ENCODE data around the gene DAPK1.
"Not testable (repeated sequence)": the region's sequence is repeated elsewhere in the genome, so short reads cannot be mapped to it uniquely, and the experiment has no call there.

Gene DAPK1

DNA sequence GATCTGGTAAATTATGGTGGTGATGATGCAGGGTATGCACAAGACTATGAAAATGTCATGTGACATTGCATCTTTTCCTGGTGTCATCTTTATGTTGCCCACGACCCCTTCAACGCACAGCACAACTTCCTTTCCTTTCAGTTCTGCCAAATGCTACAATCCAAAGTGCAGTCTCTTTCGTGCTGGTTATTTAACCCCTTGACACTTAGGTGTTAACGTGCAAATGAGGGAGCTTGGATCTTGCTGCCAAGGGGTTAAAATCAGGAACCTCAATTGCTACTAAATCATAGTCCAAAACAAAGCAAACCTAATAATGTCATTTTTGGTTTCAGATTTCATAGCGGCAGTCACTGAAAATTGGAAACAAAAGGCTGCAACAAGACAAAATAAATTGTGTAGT, 244.2 kb downstream of the DAPK1 start:
- DNase-seq (ENCODE audit: low spot score): no peak

DNA sequence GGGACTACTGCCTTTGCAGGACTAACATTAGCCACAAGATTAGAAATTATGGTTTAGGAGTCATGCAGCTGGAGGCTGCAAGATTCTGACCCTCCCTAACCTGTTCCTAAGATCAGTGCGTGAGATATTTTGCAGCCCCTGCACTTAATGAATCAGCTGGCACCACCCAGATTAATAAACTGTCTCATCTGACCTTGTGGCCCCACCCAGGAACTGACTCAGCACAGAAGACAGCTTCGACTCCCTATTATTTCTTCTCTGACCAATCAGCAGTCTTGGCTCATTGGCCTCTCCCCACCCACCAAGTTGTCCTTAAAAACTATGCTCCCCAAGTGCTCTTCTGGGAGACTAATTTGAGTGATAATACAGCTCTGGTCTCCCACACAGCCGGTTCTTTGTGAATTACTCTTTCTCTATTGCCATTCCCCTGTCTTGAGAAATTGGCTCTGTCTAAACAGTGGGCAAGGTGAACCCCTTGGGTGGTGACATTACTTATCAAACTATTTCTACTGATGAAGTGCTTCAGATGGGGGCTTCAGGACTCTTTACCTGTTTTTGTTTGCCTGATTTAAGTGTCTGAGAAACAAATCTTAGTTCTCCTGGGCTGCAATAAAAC, 245.3 kb downstream of the DAPK1 start:
- DNase-seq (ENCODE audit: low spot score): no peak

DNA sequence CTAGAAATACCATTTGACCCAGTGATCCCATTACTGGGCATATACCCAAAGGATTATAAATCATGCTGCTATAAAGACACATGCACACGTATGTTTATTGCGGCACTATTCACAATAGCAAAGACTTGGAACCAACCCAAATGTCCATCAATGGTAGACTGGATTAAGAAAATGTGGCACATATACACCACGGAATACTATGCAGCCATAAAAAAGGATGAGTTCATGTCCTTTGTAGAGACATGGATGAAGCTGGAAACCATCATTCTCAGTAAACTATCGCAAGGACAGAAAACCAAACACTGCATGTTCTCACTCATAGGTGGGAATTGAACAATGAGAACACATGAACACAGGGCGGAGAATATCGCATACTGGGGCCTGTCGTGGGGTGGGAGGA, 246.6 kb downstream of the DAPK1 start:
- DNase-seq (ENCODE audit: low spot score): not testable (repeated sequence)

DNA sequence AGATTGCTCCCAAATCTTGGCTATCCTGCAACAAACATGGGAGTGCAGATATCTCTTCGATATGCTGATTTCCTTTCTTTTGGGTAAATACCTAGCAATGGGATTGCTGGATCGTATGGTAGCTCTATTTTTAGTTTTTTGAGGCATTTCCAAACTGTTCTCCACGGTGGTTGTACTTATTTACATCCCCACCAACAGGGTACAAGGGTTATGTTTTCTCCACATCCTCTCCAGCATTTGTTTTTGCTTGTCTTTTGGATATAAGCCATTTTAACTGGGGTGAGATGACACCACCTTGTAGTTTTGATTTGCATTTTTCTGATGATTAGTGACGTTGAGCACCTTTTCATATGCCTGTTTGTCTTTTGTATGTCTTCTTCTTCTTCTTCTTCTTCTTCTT, 248.5 kb downstream of the DAPK1 start:
- no peak for DNase-seq (ENCODE audit: low spot score)

DNA sequence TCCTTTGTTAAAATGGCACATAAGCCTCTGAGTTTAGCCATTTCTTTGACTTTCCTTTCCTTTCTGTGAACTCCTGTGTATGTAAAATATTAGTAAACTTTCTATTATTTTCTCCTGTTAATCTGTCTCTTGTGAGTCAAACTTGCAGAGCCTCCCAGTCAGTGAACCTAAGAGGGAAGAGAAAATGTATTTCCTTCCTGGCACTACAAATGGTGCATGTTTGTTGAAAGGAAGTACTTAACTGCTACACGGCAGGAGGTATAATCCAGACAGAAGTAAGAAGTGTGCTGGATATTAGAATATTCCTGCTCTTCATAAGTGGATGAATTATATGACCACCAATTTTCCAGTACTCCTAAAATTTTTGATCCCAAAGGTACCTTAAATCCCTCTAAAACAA, 251.2 kb downstream of the DAPK1 start:
- DNase-seq (ENCODE audit: low spot score): no peak

DNA sequence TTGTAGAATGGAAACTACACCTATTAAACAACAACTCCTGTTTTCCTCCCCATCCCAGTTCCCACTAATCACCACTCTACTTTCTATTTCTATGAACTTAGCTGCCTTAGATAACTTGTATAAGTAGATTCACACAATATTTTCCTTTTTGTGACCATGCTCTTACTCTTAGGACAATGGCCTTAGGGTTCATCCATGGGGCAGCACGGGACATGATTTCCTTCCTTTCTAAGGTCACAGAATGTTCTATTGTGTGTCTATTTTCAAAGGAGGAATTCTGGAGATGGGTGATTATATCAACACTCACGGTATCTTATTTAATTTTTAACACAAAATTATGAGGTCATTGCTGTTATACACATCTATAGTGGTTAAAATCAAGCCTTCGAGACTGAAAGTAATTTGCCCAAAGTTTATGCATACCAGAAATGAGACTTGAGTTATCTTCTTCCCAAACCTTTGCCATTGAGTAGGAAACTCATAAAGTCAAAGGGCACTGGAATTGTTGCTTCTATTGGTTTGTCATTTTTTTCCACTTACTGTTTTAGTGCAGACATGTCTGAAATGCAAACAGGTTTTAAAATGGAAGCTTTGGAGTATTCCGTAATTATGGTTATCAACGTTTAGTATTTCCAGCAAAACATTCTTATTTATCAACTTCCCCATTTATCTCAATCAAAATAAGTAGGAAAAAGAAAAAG, 251.8 kb downstream of the DAPK1 start:
- DNase-seq (ENCODE audit: low spot score): no peak

DNA sequence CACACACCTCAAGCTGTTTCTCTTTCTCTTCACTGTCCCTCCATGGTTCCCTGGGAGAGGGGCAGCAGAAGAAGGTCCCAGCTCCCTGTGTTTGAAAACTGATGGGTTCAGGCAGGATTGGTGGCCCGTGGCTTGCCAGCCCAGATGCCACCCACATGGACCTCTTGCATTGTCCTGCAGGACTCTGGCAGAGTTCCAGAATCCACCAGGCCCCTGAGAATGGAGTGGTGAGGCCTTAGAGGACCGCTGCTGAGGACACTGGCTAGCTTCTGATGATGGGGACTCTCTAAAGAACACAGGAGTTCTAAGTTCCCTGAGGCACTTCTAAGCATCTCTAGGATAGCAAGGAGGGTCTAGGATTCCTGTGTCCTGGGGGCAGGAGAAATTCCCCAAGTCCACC, 253.1 kb downstream of the DAPK1 start:
- DNase-seq (ENCODE audit: low spot score): no peak

DNA sequence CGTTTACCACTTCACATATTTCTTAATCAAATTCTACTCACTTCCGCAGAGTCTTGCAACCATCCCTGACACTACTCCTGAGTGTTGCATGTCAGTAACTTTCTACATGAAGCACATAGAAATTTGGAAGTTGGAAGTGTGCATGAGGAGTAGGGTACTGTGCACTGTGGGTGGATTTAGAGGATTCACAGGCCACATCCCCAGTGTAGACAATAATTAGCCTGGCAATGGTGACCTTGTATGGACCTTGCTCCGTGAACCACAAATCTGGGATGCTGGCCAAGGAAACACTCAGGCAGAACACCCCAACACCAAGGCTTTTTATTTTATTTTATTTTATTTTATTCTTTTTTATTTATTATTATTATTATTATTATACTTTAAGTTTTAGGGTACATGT, 253.8 kb downstream of the DAPK1 start:
- no peak for DNase-seq (ENCODE audit: low spot score)

DNA sequence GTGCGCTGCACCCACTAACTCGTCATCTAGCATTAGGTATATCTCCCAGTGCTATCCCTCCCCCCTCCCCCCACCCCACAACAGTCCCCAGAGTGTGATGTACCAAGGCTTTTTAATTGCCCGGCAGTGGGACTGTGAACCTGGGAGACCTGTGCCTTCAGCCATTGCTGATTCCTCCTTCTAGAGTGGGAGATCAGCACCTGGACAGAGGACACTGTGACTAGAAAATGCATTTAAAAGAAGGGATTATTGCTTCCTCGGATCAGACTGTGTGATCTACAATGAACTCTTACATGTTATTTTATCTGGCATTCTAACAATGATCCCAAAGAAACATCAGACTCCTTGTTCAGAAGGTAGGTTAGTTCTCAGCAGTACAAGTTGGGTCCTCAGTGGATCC, 254.2 kb downstream of the DAPK1 start:
- DNase-seq (ENCODE audit: low spot score): no peak

DNA sequence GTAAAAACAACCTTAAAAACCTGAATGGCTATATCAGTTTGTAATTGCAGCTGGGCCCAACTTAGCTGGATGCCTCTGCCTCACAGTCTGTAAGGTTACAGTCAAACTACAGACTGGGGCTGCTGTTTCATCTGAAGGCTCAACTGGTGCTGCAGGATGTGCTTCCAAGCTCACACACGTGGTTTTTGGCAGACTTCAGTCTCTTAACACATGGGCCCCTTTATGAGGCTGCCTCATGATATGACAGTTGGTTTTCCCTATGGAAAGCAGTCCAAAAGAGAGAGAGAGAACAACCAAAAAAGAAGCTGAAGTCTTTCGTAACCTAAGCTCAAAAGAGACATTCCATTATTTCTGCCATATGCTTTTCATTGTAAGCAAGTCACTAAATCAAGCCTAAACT, 255.6 kb downstream of the DAPK1 start:
- DNase-seq (ENCODE audit: low spot score): no peak

Data from HuH-7 (cell line).